ENCODE results near the gene FRMD4A.
A peak's percentile ranks its signal among the peaks of the same experiment; 100 is the strongest.
"Not testable (repeated sequence)": the region's sequence is repeated elsewhere in the genome, so short reads cannot be mapped to it uniquely, and the experiment has no call there.

FRMD4A gene

GRCh38 chr10:13865758-13866491 lies 464.8 kb downstream of the FRMD4A start:
- DNase-seq = no peak

DNA sequence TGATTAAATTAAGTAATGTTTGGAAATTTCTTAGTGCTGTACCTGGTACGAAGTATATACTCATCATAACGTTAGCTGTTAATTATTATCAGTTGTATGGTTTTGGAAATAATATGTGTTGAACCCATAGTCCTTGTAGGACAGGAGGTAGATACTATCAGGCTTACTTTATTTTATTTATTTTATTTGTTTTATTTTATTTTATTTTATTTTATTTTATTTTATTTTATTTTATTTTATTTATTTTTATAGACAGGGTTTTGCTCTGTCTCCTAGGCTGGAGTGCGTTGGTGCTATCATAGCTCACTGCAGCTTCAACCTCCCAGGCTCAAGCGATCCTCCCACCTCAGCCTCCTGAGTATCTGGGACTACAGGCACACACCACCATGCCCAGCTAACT lies 465.5 kb downstream of the FRMD4A start:
- not testable (repeated sequence) for DNase-seq

- DNase-seq = no peak
Measured at GRCh38 chr10:13862546-13863233, 468.0 kb downstream of the FRMD4A start.

GRCh38 chr10:13860886-13861285 lies 469.8 kb downstream of the FRMD4A start:
- DNase-seq = no peak

- DNase-seq = no peak
Measured at GRCh38 chr10:13859979-13860654, 470.6 kb downstream of the FRMD4A start.

- no peak for DNase-seq
Measured at GRCh38 chr10:13858709-13859108, 472.0 kb downstream of the FRMD4A start.

DNA sequence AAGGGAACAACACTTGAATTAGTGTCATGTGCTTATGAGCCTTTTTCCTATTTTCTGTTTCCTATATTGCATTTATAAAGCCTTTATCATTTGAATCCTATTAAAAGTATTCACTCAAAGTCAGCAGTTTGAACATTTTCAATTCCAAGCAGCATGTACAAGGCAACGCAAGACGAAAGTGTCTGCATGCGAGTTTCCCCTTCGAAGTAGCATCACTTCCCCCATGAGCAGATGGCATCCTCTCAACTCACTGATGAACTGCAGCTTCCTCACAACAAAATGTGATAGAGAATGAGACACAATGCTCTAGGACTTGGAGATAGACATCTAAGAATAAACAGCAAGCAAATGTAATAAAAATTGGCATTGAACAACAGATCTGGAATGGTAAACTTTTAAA lies 473.3 kb downstream of the FRMD4A start:
- DNase-seq = no peak

DNA sequence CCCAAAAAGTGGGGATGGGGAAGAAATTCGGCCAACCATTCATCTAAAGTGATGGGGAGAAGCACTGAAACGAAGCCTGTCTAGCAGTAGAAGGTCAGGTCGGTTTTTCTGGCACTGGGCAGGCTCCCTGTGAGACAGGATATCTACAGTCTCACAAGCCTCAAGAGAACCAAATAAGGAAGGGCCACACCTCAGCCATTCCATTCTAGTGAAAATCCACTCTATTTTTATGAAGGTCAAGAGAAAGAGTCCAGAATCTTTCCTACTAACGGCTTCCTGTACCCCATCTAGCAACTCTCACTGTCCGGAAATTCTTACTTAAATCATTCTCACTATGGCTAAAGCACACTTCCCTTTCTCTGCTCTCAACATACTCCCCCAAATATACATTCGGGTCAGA lies 476.9 kb downstream of the FRMD4A start:
- no peak for DNase-seq

GRCh38 chr10:13852872-13853271 lies 477.9 kb downstream of the FRMD4A start:
- DNase-seq = no peak

DNA sequence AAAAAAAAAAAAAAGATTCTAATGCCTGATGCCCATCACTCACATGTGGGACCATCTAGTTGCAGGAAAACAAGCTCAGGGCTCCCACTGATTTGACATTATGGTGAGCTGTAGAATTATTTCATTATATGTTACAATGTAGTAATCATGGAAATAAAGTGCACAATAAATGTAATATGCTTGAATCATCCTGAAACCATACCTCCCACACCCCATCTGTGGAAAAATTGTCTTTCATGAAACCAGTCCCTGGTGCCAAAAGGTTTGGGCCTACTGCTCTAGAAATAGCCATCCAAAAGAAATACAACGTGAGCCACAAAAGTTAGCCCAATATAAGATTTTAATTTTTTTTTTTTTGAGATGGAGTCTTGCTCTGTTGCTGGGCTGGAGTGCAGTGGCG lies 478.8 kb downstream of the FRMD4A start:
- DNase-seq = no peak

DNA sequence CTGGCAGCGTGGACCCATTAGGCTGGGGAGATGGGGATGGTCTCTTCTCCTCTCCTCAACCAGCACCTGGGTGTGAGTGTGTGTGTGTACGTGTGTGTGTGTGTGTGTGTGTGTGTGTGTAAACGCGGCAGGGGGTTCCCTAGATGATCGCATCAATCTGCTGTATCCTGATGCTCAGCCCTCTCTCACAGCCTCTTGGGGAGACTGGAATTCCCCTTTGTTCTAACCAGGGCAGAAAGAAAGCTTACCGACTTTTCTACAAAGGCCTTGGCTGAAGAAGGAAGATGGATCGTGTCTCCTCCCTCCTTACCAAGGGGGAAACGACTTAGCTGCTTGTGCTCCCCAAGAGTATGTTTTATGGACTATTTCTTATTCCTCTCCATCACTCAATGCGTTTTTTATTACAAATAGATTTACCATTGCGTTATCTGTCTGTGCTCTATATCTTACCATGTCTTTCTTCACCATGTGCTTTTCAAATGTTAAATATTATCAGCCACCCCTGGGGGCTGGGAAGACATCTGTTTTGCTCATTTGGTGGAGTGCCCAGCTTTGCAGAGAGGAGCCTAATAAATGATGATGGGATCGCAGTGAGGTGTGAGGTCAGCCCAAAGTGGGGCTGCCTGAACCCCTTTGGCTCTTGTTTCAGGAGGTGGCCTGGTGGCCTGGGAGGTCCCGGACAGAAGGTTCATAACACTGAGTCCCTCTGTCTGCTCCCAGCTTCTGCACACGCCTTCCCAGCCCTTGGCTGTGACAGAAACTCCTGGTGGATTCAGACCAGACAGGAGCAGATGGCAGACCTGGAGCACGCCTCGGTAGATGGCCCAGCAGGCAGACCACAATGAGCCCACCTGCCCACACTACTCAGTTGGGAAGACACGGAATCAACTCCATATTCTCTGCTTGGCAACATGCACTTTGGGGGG lies 481.9 kb downstream of the FRMD4A start:
- DNase-seq = no peak

DNA sequence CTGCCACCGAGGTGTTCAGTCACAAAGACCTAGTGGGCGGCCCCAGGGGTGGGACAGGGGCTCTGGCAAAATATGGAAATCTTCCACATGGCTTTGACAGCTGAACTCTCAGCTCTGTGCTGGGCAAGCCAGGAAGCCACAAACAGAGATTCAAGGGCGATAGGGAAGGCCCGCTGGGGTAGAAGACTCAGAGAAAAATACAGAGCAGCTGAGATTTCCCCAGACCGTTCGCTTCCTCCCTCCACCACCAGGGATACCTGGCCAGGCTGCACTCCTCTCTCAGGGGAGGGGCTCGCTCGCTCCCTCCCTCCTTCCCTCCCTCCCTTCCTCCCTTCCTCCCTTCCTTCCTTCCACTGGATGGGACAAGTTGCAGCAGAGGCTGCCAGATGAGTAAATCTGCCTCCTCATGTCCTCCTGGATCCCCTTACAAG lies 483.5 kb downstream of the FRMD4A start:
- DNase-seq = peak; percentile 5

GRCh38 chr10:13845897-13846296 lies 484.8 kb downstream of the FRMD4A start:
- no peak for DNase-seq

GRCh38 chr10:13844651-13845050 lies 486.1 kb downstream of the FRMD4A start:
- DNase-seq = no peak

DNA sequence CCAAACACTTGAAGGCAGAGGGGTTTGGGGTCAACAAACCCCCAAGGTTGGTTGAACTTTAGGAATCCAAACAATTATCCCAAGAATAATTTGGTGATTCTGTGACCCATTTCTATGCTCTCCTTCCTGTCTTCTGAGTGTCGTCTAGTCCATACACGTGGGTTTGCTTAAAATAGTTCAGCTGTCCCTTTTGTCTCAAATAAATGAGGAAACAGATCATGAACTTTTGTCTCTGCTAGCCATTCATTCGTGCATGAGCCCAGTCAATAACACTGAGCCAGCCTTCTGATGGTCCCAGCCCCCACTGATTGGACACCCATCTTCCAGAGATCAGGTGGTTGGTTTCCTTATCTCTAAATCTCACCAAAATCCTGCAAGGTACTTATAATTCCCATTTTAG lies 488.6 kb downstream of the FRMD4A start:
- no peak for DNase-seq

DNA sequence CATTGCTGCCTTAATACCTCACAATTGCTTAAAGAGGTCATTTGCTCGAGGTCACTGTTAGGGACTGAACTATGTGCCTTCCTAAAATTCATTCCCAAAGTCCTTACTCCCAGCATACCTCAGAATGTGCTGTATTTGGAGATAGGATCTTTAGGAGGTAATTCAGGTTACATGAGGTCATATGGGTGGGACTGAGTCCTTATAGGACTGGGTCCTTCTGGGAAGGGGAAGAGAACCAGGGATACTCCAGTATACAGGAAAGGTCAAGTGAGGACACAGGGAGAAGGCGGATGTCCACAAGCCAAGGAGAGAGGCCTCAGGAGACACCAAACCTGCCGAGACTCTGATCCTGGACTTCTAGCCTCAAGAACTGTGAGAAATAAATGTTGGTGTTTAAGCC lies 490.7 kb downstream of the FRMD4A start:
- DNase-seq = no peak

GRCh38 chr10:13839430-13839990 lies 491.2 kb downstream of the FRMD4A start:
- DNase-seq = no peak

DNA sequence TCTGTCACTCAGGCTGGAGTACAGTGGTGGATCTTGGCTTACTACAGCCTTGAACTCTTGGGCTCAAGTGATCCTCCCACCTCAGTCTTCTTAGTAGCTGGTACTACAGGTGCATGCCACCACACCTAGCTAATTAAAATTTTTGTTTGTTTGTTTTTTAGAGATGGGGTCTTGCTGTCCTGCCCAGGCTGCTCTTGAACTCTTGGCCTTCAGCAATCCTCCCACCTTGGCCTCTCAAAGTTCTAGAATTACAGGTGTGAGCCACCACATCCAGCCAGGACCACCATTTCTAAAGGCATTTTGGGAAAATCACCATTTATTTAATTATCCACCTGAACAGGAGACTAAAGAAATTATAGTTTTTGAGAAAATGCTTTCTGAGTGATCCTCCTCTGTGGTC lies 491.7 kb downstream of the FRMD4A start:
- DNase-seq = no peak

- DNase-seq = no peak
Measured at GRCh38 chr10:13837966-13838365, 492.8 kb downstream of the FRMD4A start.

- no peak for DNase-seq
Measured at GRCh38 chr10:13834581-13835286, 496.0 kb downstream of the FRMD4A start.

- DNase-seq = no peak
Measured at GRCh38 chr10:13831711-13832141, 499.0 kb downstream of the FRMD4A start.

GRCh38 chr10:13830385-13830784 lies 500.3 kb downstream of the FRMD4A start:
- no peak for DNase-seq

Measured in activated CD4-positive, alpha-beta T cell treated with anti-CD3 and anti-CD28 coated beads for 48 hours (primary cell).